ENCODE results near the gene KCNK3. TPM values are rescaled to one million over a fixed set of nuclear protein-coding genes. Genes with fewer than 3 reads are reported as not detected.

Gene KCNK3
- polyA plus RNA-seq, 1 donor (not counting 4 experiments of a cell fraction or from before 2014, with no cell fraction given) = not detected

- H3K4me3 ChIP-seq (ENCODE audit: control insufficient read depth in 2 of 3, extremely low read depth in 1 of 3, insufficient read depth in 2 of 3, low read depth in 1 of 3, low read length in 3 of 3) = no peak overlapping the region
- no peak for FAIRE-seq
- H3K9me3 ChIP-seq (ENCODE audit: control insufficient read depth, low read depth, low read length) = no peaks in the 10 kb centered on the region
- H2AFZ ChIP-seq (ENCODE audit: control insufficient read depth, low read length) = no peak overlapping the region
- H3K36me3 ChIP-seq (ENCODE audit: control insufficient read depth in 2 of 2, extremely low read depth in 1 of 2, insufficient read depth in 2 of 2, low read length in 2 of 2) = no peaks in the 10 kb centered on the region
- no peak for DNase-seq (ENCODE audit: low read depth, low spot score)
- no peaks in the 10 kb centered on the region for H3K79me2 ChIP-seq (ENCODE audit: control insufficient read depth, insufficient read depth, low read length)
- H3K4me2 ChIP-seq (ENCODE audit: control insufficient read depth, extremely low read depth, insufficient read depth, low read depth, low read length) = no peak overlapping the region
- no peak overlapping the region for H3K27ac ChIP-seq (ENCODE audit: control insufficient read depth, insufficient read depth, low read length)
- H3K4me1 ChIP-seq (ENCODE audit: control insufficient read depth, extremely low read depth, insufficient read depth, low read length) = no peaks in the 10 kb centered on the region
- dilution Hi-C loops (cut with MboI; ENCODE audit: extremely low pct_ligation_motif_present, low sequenced_read_pairs) = no loop called here
- H3K9ac ChIP-seq (ENCODE audit: control insufficient read depth, extremely low read depth, insufficient read depth, low read length) = no peak overlapping the region
- TF ChIP-seq, protein P1, sequence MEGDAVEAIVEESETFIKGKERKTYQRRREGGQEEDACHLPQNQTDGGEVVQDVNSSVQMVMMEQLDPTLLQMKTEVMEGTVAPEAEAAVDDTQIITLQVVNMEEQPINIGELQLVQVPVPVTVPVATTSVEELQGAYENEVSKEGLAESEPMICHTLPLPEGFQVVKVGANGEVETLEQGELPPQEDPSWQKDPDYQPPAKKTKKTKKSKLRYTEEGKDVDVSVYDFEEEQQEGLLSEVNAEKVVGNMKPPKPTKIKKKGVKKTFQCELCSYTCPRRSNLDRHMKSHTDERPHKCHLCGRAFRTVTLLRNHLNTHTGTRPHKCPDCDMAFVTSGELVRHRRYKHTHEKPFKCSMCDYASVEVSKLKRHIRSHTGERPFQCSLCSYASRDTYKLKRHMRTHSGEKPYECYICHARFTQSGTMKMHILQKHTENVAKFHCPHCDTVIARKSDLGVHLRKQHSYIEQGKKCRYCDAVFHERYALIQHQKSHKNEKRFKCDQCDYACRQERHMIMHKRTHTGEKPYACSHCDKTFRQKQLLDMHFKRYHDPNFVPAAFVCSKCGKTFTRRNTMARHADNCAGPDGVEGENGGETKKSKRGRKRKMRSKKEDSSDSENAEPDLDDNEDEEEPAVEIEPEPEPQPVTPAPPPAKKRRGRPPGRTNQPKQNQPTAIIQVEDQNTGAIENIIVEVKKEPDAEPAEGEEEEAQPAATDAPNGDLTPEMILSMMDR (optimal IDR thresholded peaks at IDR 0.05 in 1 of 3, IDR thresholded peaks at IDR 0.05 in 1 of 3, conservative IDR thresholded peaks at IDR 0.05 in 1 of 3; ENCODE audit: extremely low read depth in 1 of 3, insufficient read depth in 2 of 3, low read length in 3 of 3) = no peak
- no peak for TF ChIP-seq EZH2 (IDR thresholded peaks at IDR 0.05; ENCODE audit: low read length)
- H3K27me3 ChIP-seq (ENCODE audit: control insufficient read depth, extremely low read depth, insufficient read depth, low read length) = peaks cover 6% of the 10 kb centered on the region
- no peaks in the 10 kb centered on the region for H3K9me1 ChIP-seq (ENCODE audit: control insufficient read depth, extremely low read depth, insufficient read depth, low read length)
- H4K20me1 ChIP-seq (ENCODE audit: control insufficient read depth, extremely low read depth, insufficient read depth, low read length) = no peaks in the 10 kb centered on the region
Observed at GRCh38 chr2:26725521-26725820, 32.9 kb downstream of the KCNK3 start.

DNA sequence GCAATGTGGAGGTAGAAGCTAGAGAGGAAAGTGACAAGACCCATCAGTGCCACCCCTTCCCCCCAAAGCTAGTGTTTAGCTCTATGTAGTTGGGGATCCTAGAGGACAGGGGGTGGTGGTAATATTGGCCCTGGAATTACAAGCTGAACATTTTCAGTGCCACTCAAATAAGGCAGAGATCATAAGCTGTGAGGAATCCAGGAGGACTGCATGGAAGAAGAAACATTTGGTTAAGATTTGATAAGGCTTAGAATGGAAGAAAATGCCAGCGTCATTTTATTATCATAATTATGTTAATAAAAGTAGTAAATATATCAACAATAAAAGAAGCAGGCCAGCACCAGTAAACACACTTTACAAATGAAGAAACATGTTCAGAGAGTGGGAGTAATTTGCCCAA, 33.7 kb downstream of the KCNK3 start:
- H4K20me1 ChIP-seq (ENCODE audit: control insufficient read depth, extremely low read depth, insufficient read depth, low read length) = no peaks in the 10 kb centered on the region
- no peaks in the 10 kb centered on the region for H3K4me1 ChIP-seq (ENCODE audit: control insufficient read depth, extremely low read depth, insufficient read depth, low read length)
- no peak for FAIRE-seq
- dilution Hi-C loops (cut with MboI; ENCODE audit: extremely low pct_ligation_motif_present, low sequenced_read_pairs) = no loop called here
- no peaks in the 10 kb centered on the region for H3K9me3 ChIP-seq (ENCODE audit: control insufficient read depth, low read depth, low read length)
- H3K9me1 ChIP-seq (ENCODE audit: control insufficient read depth, extremely low read depth, insufficient read depth, low read length) = no peaks in the 10 kb centered on the region
- no peaks in the 10 kb centered on the region for H3K79me2 ChIP-seq (ENCODE audit: control insufficient read depth, insufficient read depth, low read length)
- no peak overlapping the region for H3K9ac ChIP-seq (ENCODE audit: control insufficient read depth, extremely low read depth, insufficient read depth, low read length)
- no peak overlapping the region for H3K4me3 ChIP-seq (ENCODE audit: control insufficient read depth in 2 of 3, extremely low read depth in 1 of 3, insufficient read depth in 2 of 3, low read depth in 1 of 3, low read length in 3 of 3)
- H3K4me2 ChIP-seq (ENCODE audit: control insufficient read depth, extremely low read depth, insufficient read depth, low read depth, low read length) = no peak overlapping the region
- peaks cover 6% of the 10 kb centered on the region for H3K27me3 ChIP-seq (ENCODE audit: control insufficient read depth, extremely low read depth, insufficient read depth, low read length)
- H2AFZ ChIP-seq (ENCODE audit: control insufficient read depth, low read length) = no peak overlapping the region
- no peak overlapping the region for H3K27ac ChIP-seq (ENCODE audit: control insufficient read depth, insufficient read depth, low read length)
- no peaks in the 10 kb centered on the region for H3K36me3 ChIP-seq (ENCODE audit: control insufficient read depth in 2 of 2, extremely low read depth in 1 of 2, insufficient read depth in 2 of 2, low read length in 2 of 2)
- DNase-seq (ENCODE audit: low read depth, low spot score) = no peak
- TF ChIP-seq, protein P1 (optimal IDR thresholded peaks at IDR 0.05 in 1 of 3, IDR thresholded peaks at IDR 0.05 in 1 of 3, conservative IDR thresholded peaks at IDR 0.05 in 1 of 3; ENCODE audit: extremely low read depth in 1 of 3, insufficient read depth in 2 of 3, low read length in 3 of 3) = no peak
- TF ChIP-seq EZH2 (IDR thresholded peaks at IDR 0.05; ENCODE audit: low read length) = no peak
